ENCODE measurements around the gene RABL3.
"Not testable (repeated sequence)": the region's sequence is repeated elsewhere in the genome, so short reads cannot be mapped to it uniquely, and the experiment has no call there.

The RABL3 gene

DNA sequence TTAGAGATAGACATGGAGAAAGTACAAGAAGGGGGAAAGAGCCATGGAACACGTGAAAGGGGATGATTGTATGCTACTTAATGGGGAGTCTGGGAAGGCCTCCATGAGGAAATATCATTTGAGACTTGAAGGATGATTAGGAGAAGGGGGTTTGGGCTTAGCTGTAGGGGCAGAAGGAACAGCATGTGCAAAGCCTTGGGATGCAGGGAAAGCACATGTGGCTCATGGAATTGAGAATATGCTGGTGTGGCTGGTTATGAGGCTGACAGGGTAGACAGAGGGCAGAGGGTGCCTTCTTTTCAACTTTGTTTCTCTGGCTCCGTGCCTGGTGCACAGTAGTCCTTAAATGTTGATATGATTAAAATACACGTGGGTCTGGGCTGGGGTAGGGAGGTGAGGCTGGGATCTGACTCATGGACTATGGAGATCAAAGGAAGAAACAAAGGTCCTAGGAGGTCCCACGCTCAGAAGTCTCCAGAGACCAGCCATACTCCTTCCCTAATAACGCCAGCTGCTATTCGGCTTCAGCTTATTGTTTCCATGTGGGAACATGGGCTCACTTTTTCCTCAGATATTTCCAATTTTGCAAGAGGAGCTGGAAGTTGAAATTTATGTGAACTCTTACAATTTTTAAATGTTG, 1.4 kb upstream of the RABL3 start:
- no peak for DNase-seq

DNA sequence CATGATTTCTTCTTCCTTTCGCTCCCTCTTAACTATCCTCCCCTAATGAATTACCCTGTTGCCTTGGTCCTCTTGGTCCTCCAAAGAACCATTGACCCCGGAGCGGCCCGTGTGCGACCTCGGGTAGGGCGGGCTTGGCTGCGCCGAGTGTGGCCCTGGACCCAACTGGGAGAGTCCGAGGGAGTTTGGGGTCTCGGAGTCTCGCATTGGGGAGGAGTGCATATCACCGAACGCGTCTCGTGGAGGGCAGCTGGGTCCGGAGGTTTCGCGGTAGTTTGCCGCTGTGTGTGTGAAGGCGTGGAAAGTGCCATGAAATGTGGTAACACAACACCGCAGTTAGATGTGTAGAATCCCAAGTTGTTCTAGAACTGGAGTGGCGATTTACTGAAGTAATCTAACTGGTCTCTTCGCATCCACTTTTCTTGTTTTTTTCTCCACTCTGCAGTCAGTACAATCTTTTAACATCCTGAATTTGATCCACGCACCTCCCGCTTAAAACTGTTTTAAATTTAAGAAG, 591 bp upstream of the RABL3 start:
- no peak for DNase-seq

DNA sequence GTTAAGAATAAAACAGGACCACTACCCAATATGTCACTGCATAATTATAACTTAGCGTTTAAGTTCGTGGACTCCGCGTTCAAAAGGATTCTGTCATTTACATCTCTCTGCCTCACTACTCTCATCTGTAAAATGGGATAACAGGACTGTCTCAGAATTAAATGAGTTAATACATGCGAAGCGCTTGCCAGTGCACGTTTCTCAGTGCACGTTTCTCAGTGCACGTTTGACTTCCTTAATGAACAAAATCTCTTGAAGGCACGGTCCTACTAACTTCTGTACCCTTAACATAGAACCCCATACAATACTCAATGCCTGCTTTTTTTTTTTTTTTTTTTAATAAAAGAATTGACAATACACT, 499 bp downstream of the RABL3 start:
- no peak for DNase-seq

DNA sequence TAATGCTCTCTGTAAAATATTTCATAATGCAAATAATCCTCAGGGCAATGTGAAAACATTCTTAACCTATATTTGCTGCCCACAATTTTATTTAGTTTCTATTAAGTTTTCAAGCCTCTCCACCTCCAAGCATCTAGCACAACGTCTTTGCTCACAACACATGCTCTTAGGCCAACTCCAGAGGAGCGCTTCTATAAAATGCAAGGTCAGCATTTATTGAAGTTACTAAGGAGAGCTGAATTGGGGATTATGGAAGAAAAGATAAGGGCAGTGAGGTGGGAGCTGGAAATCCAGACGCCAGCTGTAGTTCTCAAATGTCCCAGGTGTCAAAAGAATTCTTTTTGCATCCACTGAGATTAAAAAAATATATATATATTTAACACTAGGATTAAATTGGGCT, 996 bp downstream of the RABL3 start:
- DNase-seq = no peak

DNA sequence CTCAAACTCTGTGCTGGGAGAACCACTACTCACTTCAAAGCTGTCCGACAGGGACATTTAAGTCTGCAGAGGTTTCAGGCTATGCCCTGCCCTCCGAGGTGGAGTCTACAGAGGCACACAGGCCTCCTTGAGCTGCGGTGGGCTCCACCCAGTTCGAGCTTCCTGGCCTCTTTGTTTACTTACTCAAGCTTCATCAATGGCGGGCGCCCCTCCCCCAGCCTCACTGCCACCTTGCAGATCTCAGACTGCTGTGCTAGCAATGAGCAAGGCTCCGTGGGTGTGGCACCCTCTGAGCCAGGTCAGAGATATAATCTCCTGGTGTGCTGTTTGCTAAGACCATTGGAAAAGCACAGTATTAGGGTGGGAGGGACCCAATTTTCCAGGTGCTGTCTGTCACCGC, 4.3 kb downstream of the RABL3 start:
- not testable (repeated sequence) for DNase-seq

DNA sequence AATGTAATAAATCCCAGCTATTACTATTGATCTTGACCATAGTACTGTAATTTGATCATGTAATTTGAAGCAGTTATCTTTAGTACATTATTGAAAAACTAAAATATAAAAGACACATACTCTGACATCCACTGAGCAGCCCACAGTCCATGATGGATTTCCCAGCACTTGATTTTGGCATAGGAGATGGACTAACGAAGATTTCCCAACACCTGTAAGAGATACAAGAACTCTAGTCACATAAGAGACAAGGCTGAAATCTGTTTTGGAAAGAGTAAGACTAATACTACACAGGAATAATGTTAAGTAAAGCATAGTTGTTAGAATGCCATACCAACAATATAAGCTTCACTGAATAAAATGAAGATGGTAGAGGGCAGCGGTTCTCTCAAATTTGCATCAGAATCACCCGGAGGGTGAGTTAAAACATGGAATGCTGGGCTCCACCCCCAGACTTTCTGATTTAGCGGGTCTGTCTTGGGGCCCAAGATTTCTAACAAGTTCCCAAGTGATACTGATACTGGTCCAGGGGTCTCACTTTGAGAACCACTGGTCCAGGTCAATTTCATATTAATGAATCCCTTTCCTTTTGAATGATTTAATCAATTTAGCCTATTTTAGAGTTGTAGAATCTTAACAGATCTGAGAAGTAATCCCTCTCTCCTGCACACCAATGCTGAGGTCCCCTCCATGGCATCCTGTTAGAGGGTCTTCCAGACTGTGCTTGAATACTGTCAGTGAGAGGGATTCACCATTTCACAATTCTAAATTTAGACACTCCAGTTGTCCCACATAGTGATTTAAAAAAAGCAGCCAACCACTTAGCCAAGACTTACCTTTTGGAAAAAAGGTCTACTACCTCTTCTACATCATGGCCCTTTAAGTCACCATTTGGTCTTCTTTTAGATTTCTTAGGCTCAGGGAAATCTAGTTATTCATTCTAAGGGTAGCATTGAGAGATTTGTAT, 11.5 kb downstream of the RABL3 start:
- no peak for DNase-seq

DNA sequence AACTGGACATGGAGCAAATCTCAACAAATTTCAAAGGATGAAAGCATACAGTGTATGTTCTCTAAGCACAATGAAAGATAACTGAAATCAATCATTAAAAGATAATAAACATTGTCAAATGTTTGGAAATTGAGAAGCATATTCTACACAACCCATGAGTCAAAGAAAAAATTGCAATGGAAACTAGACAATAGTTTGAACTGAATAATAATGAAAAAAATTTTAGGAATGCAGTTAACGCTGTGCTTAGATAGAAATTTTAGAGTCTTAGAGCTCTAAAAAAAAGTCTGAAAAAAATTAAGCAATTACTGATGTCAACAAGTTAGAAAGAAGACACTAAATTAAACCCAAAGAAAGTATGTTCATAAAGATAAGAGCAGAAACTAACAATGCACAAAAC, 15.5 kb downstream of the RABL3 start:
- DNase-seq = no peak

DNA sequence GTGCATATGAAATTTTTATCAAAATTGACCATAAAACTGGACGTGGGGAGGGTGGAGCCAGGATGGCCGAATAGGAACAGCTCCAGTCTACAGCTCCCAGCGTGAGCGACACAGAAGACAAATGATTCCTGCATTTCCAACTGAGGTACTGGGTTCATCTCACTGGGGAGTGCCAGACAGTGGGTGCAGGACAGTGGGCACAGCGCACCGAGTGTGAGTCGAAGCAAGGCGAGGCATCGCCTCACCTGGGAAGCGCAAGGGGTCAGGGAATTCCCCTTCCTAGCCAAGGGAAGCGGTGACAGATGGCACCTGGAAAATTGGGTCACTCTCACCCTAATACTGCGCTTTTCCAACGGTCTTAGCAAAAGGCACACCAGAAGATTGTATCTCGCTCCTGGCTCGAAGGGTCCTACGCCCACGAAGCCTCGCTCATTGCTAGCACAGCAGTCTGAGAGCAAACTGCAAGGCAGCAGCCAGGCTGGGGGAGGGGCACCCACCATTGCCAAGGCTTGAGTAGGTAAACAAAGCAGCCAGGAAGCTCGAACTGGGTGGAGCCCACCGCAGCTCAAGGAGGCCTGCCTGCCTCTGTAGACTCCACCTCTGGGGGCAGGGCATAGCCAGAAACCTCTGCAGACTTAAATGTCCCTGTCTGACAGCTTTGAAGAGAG, 23.0 kb downstream of the RABL3 start:
- DNase-seq = peak; percentile 84

DNA sequence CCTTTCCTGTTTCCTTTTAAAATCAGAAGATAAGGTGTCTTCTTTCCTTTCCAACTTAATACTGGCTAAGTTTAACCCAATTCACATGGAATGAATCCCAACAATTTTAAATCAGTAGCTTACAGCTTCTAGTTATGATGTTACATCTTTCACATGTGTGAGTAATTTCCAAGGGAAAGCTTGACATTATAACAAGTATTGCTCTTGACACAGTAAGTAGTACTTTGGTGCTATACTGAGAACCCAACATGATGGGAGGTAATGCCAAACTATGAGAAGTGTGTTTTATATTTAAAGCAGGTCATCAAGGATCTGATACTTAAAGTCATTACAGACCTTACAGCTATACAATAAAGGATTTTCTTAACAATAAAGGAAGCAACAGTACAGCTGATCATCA, 29.1 kb downstream of the RABL3 start:
- DNase-seq = no peak

DNA sequence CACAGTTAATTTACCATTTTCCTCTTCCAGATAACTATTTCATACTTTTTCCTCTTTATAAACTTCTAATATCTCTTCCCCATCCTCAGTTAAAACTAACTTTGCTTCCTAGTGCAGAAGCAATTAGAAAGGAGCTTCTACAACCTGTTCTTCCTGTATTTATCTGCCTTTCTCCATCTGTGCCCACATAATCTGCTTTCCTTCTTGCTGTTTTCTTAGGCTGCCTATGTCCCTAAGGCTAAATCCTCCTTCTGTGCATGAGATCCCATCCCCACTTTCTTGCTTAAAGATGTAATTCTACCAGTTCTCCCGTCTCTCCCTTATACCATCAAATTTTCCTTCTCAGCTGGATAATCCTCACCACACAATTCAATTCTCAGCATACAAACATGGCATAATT, 31.9 kb downstream of the RABL3 start:
- DNase-seq = no peak

DNA sequence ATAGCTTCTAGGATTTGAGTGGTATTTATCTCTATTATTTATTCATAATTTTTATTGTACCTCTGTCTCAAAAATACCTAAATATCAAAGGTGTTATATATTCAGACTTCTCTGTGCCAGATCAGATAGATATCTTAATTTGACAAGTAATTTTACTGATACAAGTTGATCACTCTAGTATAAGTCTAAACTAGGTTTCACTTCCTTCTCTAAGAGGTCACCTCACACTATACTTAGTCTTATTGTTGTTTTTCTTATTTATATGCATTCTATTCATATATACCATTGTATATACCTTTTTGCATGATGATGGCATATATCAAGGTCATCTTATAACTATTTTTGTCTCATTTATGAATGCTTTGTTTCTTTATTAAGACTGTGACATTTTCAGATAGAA, 33.9 kb downstream of the RABL3 start:
- DNase-seq = no peak

DNA sequence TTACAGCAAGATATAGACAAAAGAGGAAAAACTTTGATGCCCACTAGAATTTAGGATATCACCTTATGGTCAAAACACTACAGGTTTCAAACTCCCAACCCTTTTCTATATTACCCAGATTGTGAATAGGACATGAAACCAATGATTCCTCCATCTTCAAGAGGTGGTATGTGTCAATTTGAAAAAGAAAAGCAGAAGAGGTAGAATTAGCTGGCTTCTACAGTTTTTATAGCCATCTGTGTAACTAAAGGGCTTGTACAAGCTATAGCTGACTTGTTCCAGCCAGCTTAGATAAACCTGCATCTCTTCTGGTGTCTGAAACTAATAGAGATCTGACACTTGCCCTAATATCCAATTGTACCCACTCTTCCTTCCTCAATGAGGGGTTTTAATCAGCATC, 35.4 kb downstream of the RABL3 start:
- DNase-seq = no peak

DNA sequence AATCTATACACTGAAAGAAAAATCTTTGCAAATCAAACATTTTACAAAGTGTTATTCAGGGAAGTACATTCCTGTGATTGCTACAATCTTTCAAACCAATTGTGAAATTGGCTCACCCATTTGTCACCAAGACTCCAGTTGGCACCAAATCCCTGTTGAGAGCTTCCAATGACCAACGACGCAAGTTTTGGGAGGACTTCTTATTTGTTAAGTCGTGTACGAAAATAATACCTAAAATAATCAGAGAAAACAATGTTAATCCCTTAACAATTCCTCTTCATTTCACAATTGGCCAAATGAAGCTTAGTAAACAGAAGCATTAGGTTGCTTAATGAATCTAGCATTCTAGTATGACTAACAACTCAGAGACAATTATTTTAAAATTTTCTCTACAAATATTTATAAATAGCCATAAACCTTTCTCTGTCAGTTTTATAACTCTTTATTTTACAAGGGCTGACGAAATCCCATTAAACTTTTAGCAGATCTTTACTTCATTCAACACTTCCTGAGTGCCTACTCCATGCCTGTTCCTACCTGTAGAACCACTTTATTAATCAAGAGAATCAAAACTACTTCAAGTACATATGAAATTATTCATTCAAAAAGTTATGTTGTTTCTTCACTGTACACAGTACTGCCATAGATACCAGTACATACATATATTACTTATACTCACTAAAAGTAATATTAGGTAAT, 36.3 kb downstream of the RABL3 start:
- no peak for DNase-seq

DNA sequence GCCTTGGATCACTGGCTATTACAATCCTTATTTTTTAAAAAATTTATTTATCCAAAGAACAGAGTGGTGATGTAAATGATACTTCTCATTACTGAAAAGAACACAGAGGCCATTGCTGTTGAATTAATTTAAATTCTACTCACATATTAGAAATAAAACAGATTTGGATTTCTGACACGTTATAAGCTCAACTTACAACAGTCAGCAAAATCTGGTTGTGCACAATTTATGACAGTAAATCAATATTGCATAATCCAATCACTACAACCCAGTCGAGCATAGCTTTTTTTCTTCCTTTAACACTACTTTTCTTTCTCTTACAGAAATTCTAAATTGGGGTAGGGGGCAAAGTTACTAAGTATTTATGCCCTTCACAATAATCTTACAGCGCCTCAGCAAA, 43.0 kb downstream of the RABL3 start:
- DNase-seq = no peak

DNA sequence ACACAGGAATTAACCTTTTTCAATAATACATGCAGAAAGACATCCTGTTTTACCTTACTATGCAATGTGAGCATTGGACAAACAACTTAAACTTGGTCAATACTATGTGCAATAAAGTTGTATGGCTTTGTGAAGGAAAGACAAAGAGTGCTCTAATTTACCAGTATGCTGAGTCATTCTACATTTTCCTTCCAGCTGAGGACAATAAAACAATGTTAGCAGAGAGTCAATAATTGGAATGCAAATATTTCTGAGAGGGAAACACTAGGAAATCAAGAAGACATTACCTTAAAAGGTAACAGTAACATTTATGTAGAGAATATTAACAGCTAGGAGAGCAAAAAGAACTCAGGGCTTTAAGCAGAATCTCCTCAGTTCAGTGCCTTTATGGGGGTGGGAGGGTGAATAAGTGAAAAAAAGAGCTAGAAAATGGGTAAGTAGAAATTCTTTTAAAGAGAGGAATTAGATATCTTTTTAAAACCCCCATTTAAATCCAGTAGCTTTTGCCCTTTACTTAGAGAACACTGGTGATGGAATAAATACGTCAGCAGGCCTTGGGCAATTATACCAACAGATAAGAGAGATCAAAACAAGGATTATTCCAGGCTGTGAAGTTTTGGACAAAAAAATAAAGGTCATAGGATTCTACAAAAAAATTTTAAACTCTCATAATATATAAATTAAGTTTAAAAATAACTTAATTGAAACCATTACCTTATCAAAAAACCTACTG, 48.7 kb downstream of the RABL3 start:
- DNase-seq = no peak

DNA sequence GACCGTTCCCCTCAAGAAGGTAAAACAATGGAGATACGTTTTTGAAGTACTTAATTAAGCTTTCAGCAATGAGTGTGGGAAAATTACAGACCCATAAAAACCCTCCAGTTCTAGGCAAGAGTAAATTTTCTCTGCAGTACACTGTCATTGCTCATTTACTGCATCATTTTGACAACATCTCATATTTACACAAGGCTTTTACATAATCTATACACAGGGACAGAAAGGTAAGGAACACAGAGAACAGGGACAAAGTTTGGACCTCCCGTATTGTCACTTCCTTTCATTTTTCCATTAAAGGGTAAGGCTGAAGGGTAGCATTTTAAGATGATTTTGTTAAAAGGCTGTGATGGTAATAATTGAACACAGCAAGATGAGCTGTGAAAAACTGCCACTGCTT, 52.9 kb downstream of the RABL3 start:
- DNase-seq = no peak

DNA sequence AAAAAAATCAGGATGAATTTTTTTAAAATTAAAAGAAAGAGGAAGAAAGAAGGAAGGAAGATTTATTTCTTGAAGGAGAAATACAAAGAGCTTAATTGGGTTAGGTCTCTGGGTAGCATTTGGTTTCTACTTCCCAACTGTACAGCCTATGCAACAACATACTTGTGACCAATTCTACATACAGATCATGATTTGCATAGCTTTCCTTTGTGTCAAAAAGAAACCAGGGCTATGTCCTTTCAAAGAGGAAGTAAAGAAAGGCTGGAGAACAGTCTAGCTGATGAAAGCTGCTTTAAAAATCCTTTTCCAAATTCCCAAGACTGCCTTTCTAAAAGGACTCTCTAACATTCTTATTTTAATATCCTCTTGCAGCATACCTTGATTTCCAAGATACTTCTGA, 54.2 kb downstream of the RABL3 start:
- no peak for DNase-seq

DNA sequence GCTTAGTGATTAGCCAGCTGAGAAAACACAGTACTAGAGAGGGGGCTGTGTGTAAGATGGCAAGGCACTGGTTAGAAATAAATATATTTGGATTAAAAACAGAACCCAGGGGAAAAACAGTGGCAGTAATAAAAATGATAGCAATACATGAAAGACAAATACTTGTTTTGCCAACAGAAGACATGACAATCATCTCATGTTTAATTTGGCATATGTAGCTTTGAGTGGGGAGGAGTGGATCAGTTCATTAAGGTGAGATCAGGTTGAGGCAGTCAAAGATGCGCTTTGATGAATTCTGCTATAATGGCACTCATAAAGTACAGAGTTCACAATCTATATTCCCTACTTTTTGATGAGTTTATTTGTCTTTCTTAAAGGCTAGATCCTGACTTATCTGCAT, 56.9 kb downstream of the RABL3 start:
- no peak for DNase-seq

DNA sequence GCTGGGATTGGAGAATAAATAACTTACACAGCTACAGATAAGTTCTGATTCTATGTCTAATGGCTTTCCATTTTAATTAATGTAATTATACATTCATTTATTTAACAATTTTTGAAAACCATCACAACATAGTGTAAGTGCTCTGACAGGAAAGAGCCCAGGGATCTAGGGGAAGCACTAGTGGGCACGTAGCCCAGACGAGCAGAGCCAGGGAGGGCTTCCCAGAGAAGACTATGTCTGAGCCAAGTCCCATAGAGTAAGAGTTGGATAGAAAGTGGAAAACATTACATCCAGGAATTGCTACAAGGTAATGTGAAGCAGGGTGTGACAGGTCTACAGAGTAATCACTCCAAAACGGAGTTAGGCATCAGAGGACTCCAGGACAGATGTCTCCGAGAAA, 57.4 kb downstream of the RABL3 start:
- no peak for DNase-seq

DNA sequence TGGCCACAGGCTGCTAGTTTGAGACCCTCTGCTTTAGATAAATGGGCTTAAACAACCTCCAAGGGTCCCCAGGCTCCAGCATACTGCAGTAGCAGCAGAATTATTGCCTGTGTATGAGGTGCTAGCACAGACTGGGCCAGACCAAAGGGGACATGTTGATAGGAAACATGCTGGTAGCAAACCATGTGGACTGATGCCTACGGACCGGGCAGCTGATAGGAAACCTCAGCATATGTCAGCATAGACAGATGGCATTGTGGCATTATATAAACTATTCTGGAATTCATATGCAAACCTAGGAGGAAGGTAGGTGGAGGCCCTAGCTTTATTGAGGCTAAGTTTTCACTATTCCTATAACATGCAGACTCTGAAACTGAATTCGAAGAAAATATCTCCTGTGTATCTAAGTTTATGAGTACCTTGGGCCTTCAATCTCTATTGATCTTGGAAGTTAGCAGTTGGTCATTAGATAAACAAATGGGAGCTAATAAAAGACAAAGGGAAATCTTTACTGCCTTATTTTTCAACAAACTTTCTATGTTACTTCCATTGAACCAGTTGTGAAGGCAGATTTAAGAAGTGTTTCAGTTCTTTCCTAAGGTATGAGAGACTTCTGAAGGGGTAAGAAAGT, 58.5 kb downstream of the RABL3 start:
- DNase-seq = no peak

DNA sequence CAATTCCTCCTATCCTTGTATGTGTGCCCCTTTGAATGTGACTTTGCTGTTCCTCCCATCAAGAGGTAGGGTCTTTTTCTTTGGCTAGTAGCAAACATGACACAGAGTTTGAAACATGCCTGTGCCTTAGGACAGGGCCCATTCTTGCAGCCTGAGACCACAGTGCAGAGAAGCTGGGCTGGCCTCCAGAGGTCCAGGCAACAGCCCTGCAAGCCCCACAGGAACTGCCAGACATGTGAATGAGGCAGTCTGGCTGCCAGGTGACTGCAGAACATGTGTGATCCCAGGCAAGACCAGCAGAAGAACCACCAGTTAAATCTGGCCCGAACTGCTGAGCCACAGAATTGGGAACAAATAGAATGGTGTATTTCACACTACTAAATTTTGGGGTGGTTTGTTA, 59.1 kb downstream of the RABL3 start:
- DNase-seq = no peak

DNA sequence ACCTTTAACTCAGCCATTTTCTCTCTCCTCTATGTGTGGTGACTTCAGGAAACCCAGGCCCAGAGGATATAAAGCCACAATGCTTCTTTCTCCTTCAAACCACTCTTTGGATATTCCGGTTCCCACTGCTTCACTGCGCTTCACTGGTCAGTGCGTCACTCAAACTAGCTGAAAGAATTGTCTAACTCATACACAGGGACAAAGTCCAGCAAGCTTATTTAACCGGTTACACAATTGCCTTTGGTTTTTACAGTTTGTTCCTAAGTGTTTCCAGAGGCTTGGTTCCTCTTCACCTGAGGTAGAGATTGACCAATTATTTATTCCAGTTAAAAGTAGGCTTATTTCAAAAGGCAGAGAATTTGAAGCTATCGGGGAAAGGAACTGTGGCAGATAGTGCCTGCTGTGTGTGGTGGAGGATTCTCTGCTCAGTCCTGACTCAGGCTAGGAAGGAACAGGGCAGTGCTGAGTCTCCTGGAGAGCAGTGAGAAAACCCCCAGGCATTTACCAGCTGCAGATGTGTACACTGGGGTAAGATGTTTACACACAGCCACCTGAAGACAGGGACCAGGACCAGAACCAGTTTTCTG, 60.1 kb downstream of the RABL3 start, which contains the start of gene HGD:
Gene HGD (minus strand): TSS at position 145 of the 587 bp plus-strand sequence. CDS start 128 bp downstream, at position 17.
- no peak for DNase-seq
